Stomach (tissue), 4 donors: ENCODE measurements around the gene CASP1.

Experiments used
- CTCF ChIP-seq, 7 experiments: fragments of 450-650 bp in 4 of 7; fragments of 200-600 bp in 3 of 7; sonication (generic) in 3 of 7; IDR thresholded peaks; one replicate each; pipeline ENCODE4 v1.5.1; 2016 to 2019; ENCODE audit warnings: antibody characterized with exemption in 7 of 7, control low read depth in 2 of 7, mild to moderate bottlenecking in 1 of 7
- POLR2AphosphoS5 ChIP-seq, 3 donors: sonication (generic); formaldehyde crosslinking; IDR thresholded peaks; one replicate each; pipeline ENCODE4 v1.6.1; 2016; ENCODE audit warnings: antibody characterized with exemption in 3 of 3

DNA sequence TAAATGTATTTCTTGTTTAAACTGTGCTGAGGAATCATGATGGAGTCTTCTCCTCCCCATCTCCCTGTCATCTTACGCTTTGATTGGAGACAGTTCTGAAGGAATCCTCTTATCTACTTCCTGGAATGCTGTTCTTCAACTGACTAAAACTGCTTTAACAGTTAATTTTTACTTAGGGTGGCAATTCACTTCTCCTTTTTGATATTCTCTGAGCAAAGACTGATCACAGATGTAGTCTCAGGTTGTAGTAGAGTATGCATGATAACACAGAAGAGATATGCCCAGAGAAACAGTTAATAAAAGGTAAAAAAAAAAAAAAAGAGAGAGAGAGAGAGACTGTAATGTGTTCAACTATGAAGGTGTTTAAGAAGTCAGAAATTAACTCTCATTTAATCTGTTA is 10.6 kb downstream of the CASP1 start:
- no peak for TF ChIP-seq POLR2AphosphoS5 (IDR thresholded peaks at IDR 0.05)
- no peak for TF ChIP-seq CTCF (IDR thresholded peaks at IDR 0.05)
